HEK293T (cell line): ENCODE data around the gene DDX23.
A peak's percentile ranks its signal among the peaks of the same experiment; 100 is the strongest.

Experiments
- CTCF ChIA-PET: fragments of 350-600 bp; formaldehyde crosslinking; extraction: SDS; loops from one replicate; lab custom pipeline; 2021; ENCODE audit warnings: antibody characterized with exemption, inconsistent platforms; lab: Yijun Ruan, JAX
- POLR2A ChIA-PET: fragments of 350-600 bp; formaldehyde crosslinking; extraction: SDS; loops from one replicate; lab custom pipeline; 2020; ENCODE audit warnings: antibody characterized with exemption, inconsistent platforms; lab: Yijun Ruan, JAX
- DNase-seq: peaks from one replicate; pipeline ENCODE4 v3.0.0; 2012; ENCODE audit warnings: mixed read lengths; ENCODE audit errors: extremely low spot score
- ARNT ChIP-seq: fragments of 450-650 bp; IDR thresholded peaks from 2 replicates; pipeline ENCODE4 v1.6.1; 2017; ENCODE audit warnings: mild to moderate bottlenecking
- BHLHE40 ChIP-seq: fragments of 450-650 bp; IDR thresholded peaks from 2 replicates; pipeline ENCODE4 v1.6.1; 2016; ENCODE audit warnings: mild to moderate bottlenecking, moderate library complexity, borderline replicate concordance
- CTBP1 ChIP-seq: fragments of 450-650 bp; IDR thresholded peaks from 2 replicates; pipeline ENCODE4 v1.6.1; 2016; ENCODE audit warnings: borderline replicate concordance
- ELF4 ChIP-seq: fragments of 450-650 bp; IDR thresholded peaks from 2 replicates; pipeline ENCODE4 v1.6.1; 2017; ENCODE audit warnings: antibody characterized with exemption
- FOXA1 ChIP-seq: fragments of 450-650 bp; IDR thresholded peaks from 2 replicates; pipeline ENCODE4 v1.6.1; 2016; ENCODE audit warnings: mild to moderate bottlenecking
- FOXK2 ChIP-seq: fragments of 450-650 bp; IDR thresholded peaks from 2 replicates; pipeline ENCODE4 v1.6.1; 2016; ENCODE audit warnings: mild to moderate bottlenecking
- FOXM1 ChIP-seq: fragments of 450-650 bp; IDR thresholded peaks from 2 replicates; pipeline ENCODE4 v1.6.1; 2017; ENCODE audit warnings: mild to moderate bottlenecking, borderline replicate concordance
- HDGF ChIP-seq: fragments of 450-650 bp; IDR thresholded peaks from 2 replicates; pipeline ENCODE4 v1.6.1; 2017; ENCODE audit warnings: antibody characterized with exemption, borderline replicate concordance
- L3MBTL2 ChIP-seq: fragments of 450-650 bp; conservative IDR thresholded peaks from 2 replicates; pipeline ENCODE4 v1.6.1; 2016; ENCODE audit warnings: mild to moderate bottlenecking
- LEF1 ChIP-seq: fragments of 450-650 bp; IDR thresholded peaks from 2 replicates; pipeline ENCODE4 v1.6.1; 2017; ENCODE audit warnings: mild to moderate bottlenecking, borderline replicate concordance
- NFRKB ChIP-seq: fragments of 450-650 bp; IDR thresholded peaks from 2 replicates; pipeline ENCODE4 v1.6.1; 2016; ENCODE audit warnings: mild to moderate bottlenecking, moderate library complexity
- SP1 ChIP-seq: fragments of 450-650 bp; IDR thresholded peaks from 2 replicates; pipeline ENCODE4 v1.6.1; 2017
- SUZ12 ChIP-seq: fragments of 450-650 bp; IDR thresholded peaks from 2 replicates; pipeline ENCODE4 v1.6.1; 2016; ENCODE audit warnings: mild to moderate bottlenecking
- TARDBP ChIP-seq: fragments of 450-650 bp; IDR thresholded peaks from 2 replicates; pipeline ENCODE4 v1.6.1; 2016
- ZNF384 ChIP-seq: fragments of 450-650 bp; IDR thresholded peaks from 2 replicates; pipeline ENCODE4 v1.6.1; 2016
- TF ChIP-seq, protein P1 (sequence below): fragments of 450-650 bp; IDR thresholded peaks from 2 replicates; pipeline ENCODE4 v1.6.1; 2016

Gene DDX23

DNA sequence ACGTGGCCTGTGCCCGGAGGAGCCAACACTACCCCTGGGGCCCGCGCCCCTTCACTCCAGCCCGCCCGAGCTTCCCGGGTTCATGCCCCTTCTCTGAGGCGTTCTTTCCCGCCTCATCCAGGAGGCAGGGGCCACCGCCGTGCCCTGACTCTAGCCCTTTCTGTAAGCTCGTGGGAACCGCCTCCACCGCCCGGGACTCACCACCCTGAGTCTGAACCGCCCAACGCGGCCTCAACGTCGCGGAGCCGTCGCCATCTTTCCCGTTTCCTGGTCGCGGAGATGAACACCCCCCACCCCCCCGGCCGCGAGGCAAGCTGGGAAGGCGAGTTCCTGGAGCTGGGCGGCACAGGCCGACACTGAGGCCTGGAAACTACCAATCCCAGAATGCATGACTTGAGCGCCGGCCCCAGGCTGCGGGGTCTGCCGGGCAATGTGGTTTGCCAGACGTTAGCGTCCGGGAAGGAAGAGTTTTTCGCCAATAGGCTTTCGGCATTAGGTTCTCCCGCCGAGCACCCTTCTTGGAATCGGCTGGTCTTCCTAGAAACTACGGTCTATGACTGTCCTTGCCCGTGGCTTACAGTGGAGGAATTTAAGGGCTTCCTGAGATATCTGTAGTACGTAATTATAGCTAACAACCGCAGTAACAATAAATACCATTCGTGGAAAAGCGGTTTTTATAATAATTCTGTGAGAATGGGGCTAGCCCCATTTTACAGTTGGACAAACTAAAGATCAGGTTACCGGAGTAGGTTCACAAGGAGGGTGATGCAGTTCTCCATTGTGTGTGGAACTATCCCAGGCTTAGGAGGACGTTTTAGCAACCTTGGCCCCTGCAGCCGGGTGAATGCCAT, at the start of gene DDX23:
DDX23 (minus strand) TSS at position 281 of the 851 bp plus-strand sequence. CDS start 6,381 bp downstream, outside the sequence.
- TF ChIP-seq ELF4 (peak; percentile 96), NFRKB (0 out of 2 replicates have a peak, but pooled peaks have one; percentile 60), TARDBP (no peak), LEF1 (no peak), ARNT (no peak), SUZ12 (peak; percentile 97), FOXM1 (peak; percentile 95), SP1 (no peak), FOXA1 (no peak), L3MBTL2 (peak; percentile 84)
- DNase-seq: peak; percentile 97
- ChIA-PET CTCF (interaction anchor here (0.6 to 3.0 kb wide), 21 partner anchors 11 to 491 kb away, joined by 3 to 68 read pairs (median 4); partner anchors contain the start of genes PRPH and RND1), POLR2A (interaction anchor here (0.6 to 4.8 kb wide), 22 partner anchors 10 to 381 kb away, joined by 3 to 62 read pairs (median 3); partner anchors contain the start of genes RND1 and TUBA1B)

DNA sequence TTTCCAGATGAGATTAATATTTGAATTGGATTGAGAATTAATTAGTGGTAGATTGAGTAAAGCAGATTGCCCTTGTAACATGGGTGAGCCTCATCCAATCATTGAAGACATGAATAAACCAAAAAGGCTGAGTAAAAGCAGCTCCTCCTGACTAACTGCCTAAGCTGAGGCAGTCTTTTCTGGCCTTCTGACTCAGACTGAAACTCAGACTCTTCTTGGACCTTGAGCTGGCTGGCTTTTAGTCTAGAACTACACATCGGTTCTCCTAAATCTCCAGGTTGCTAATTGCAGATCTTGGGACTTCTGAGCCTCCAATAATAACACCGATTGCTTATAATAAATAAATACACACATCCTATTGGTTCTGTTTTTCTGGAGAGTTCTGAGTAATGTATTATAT, 49.3 kb upstream of the DDX23 start:
- TF ChIP-seq NFRKB: no peak
- no peak for TF ChIP-seq ELF4
- TF ChIP-seq FOXA1: no peak
- TF ChIP-seq L3MBTL2: no peak
- no peak for TF ChIP-seq CTBP1
- TF ChIP-seq BHLHE40: no peak
- TF ChIP-seq ZNF384: no peak
- TF ChIP-seq TARDBP: no peak
- TF ChIP-seq HDGF: no peak
- TF ChIP-seq SP1: no peak
- no peak for TF ChIP-seq SUZ12
- no peak for TF ChIP-seq ARNT
- TF ChIP-seq FOXK2: no peak
- TF ChIP-seq LEF1: no peak
- no peak for TF ChIP-seq FOXM1
- TF ChIP-seq, protein P1, sequence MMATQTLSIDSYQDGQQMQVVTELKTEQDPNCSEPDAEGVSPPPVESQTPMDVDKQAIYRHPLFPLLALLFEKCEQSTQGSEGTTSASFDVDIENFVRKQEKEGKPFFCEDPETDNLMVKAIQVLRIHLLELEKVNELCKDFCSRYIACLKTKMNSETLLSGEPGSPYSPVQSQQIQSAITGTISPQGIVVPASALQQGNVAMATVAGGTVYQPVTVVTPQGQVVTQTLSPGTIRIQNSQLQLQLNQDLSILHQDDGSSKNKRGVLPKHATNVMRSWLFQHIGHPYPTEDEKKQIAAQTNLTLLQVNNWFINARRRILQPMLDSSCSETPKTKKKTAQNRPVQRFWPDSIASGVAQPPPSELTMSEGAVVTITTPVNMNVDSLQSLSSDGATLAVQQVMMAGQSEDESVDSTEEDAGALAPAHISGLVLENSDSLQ: no peak
- CTCF ChIA-PET: no interaction called here
- no peak for DNase-seq
- POLR2A ChIA-PET: interaction anchor here (0.8 kb wide), 1 partner anchor 98 kb away, joined by 3 read pairs; no protein-coding TSS in a partner anchor

DNA sequence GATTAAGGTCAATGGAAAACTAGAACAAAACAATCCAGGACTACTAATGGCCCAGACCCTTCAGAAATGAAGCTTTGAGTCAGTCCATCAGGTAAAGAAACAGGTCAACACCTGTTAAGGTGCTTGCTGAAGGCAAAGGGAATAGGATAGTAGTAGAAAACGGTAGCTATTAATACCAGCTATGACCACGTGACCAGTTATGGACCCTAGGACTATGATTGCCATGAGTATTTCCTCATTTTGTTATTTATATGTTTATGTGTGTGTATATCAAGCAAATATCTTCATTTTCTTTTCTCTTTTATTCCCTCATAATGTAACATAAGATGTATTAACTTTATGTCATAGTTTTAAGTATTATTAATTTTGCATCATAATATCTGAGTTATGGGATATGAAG, 47.7 kb upstream of the DDX23 start:
- ChIA-PET CTCF (interaction anchor here (0.8 to 1.5 kb wide), 3 partner anchors 8 to 37 kb away, joined by 3 to 6 read pairs (median 3); no protein-coding TSS in a partner anchor), POLR2A (interaction anchor here (0.9 kb wide), 1 partner anchor 34 kb away, joined by 3 read pairs; the partner anchor contains the start of gene RND1)
- TF ChIP-seq HDGF (no peak), ARNT (no peak), CTBP1 (no peak), FOXK2 (no peak)
- TF ChIP-seq, protein P1: no peak
- no peak for DNase-seq

DNA sequence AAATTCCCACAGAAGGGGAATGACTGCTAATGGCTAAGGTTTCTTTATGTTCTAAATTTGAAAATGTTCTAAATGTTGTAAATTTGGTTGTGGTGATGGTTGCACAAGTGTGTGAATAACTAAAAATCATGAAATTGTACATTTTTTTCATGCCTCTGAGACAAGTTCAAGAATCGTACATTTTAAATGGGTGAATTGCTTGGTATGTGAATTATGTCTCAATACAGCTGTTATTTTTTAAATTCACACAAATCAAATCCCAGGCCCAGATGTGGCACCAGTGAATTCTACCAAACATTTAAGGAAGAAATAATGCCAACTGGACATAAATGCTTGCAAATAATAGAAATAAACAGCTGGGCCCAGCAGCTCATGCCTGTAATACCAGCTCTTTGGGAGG, 42.3 kb upstream of the DDX23 start:
- no peak for TF ChIP-seq ARNT
- no peak for TF ChIP-seq LEF1
- no peak for TF ChIP-seq NFRKB
- no peak for TF ChIP-seq SUZ12
- TF ChIP-seq BHLHE40: no peak
- ChIA-PET POLR2A (no interaction called here), CTCF (interaction anchor here (0.9 to 2.0 kb wide), 2 partner anchors 10 to 41 kb away, joined by 3 to 6 read pairs; a partner anchor contains a TSS)
- DNase-seq: no peak

DNA sequence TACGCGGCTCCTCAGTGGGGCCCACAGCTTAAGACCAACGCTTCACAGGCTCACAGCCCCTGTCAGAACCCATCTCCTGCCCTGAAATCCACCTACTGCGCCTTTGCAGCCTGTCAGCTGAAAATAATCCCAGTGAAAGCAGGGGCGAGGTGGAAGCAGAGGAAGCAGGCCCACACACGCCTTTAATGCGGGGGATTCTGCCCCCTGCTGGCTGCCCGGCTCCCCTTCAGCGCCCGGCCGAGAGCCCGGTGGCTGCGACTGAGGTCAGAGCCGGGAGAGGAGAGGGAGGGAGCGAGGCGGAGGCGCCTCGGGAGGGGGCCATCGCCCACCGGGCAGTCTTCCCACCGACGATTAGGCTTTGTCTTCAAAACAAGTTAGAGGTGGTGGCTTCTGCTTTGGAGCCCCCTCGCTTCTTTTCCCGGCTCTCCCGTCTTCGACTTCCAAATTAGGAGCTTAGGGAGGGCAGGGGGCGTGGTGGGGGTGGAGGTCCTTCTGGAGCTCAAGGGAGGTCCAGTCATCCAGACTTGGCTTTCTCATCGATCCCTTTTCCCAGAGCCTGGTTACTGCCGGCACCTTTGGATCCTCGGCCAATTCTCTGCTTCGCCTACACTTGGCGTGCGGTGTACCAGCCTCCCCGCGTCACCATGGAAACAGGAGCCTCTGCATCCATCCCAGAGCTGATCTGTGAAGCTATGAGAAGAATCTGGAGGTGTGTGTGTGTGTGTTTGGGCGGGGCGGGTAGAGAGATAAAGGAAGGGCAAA, 38.9 kb upstream of the DDX23 start:
- ChIA-PET POLR2A (interaction anchor here (1.2 to 4.2 kb wide), 4 partner anchors 18 to 39 kb away, joined by 3 to 62 read pairs (median 10); partner anchors contain the start of genes DDX23 and RND1), CTCF (interaction anchor here (0.6 to 4.3 kb wide), 25 partner anchors 8 to 476 kb away, joined by 3 to 68 read pairs (median 4); partner anchors contain the start of genes ARF3, DDX23 and RND1)
- TF ChIP-seq, protein P1: 0 out of 2 replicates have a peak, but pooled peaks have one; percentile 4
- no peak for TF ChIP-seq ZNF384
- peak; percentile 85 for DNase-seq

DNA sequence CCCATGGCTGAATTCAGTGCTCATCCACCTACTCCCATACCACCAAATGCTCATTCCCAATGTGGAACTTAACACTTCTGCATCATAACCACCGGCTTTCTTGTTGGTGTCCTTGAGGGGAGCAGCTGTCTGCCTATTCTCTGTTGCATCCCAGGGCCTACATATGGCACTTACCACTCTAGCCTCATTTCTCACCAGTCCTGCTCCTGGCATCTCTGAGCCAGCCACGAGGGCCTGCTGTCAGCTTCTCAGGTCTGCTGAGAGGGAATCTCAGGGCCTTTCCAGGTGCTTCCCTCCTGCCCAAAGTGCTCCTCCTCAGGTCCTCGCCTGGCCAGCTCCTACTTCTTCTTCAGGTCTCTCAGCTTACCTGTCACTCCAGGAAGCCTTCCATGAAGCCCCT, 37.7 kb upstream of the DDX23 start:
- DNase-seq: no peak
- no peak for TF ChIP-seq SUZ12
- TF ChIP-seq HDGF: no peak
- TF ChIP-seq BHLHE40: no peak
- POLR2A ChIA-PET: interaction anchor here (1.3 to 4.2 kb wide), 3 partner anchors 16 to 38 kb away, joined by 3 to 62 read pairs (median 17); partner anchors contain the start of genes DDX23 and RND1
- CTCF ChIA-PET: interaction anchor here (0.9 to 4.3 kb wide), 12 partner anchors 9 to 154 kb away, joined by 3 to 68 read pairs (median 6); partner anchors contain the start of genes ARF3, DDX23 and RND1
